Activated CD8-positive, alpha-beta memory T cell treated with anti-CD3 and anti-CD28 coated beads, Interleukin-2, amount 50 U/mL, for 4 hours (primary cell): ENCODE results near the gene HPS4.

Experiments
- DNase-seq: peaks from one replicate; pipeline ENCODE4 v3.0.0-alpha.2; 2020

Gene HPS4

DNA sequence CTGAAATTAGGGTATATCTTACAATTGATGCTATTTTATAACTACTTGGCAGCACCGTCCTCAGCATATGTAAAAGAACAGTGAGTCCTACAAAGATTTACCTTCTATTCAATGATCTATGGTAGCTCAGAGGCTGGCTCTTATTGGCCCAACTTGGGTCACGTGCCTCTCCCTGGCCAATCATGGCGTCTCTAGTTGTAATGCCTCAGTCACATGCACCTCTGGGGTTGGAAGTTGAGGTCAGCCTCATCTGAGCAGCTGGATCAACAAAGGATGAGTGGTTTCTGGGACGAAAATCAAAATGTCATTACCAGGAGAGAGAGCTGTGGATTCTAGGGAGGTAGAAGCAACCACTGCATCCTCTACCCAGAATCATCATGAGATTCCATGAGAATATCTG lies 77.5 kb downstream of the HPS4 start:
- DNase-seq = no peak

DNA sequence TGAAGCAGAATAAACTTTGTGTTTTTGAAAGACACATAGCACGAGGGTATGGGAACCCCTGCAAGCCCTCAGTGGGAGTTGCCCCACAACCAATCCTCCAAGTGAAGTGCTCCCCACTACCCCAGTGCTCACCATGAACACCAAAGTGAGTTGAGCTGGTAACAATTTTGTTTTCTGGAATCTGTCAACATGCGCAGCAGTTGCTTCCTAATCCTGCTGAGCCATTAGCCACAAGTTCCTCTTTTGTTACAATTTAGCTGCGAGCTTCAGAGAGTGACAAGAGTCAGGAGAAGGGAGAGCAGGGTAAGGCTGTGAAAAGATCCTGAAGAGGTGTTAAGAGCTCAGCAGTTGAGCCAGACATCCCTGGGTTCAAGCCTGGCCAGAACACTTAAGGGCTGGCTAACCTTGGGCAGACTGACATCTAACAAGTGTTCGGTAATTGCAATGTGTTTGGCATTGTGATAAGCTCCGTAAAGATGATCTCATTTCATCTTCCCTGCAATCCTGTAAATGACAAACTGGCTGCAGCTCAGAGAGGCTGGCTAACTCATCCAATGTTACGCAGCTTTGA lies 78.6 kb downstream of the HPS4 start:
- no peak for DNase-seq

GRCh38 chr22:26401726-26402125 lies 81.9 kb downstream of the HPS4 start:
- no peak for DNase-seq
